PFSK-1 (cell line): ENCODE measurements around the gene DPPA2.

Experiments used
- FOXP2 ChIP-seq: optimal IDR thresholded peaks from 2 replicates; pipeline ENCODE3; 2011; ENCODE audit warnings: borderline replicate concordance, control low read depth, inconsistent platforms; ENCODE audit not compliant: insufficient read depth; ENCODE audit errors: extremely low read length, extremely low read depth
- POLR2AphosphoS5 ChIP-seq: IDR thresholded peaks from 2 replicates; pipeline ENCODE4 v1.6.1; 2012; ENCODE audit warnings: low read depth, mild to moderate bottlenecking, control low read depth, low read length, moderate library complexity
- REST ChIP-seq, 2 experiments: IDR thresholded peaks; 2 replicates each; pipeline versions ENCODE4 v1.6.1 to v1.8.0; 2011 to 2012; ENCODE audit warnings: low read depth in 2 of 2, low read length in 2 of 2, control low read depth in 1 of 2, inconsistent platforms in 1 of 2, mild to moderate bottlenecking in 1 of 2, moderate library complexity in 1 of 2; ENCODE audit not compliant: insufficient read depth in 1 of 2

GRCh38 chr3:109353057-109353456, 36.7 kb upstream of the DPPA2 start:
- TF ChIP-seq REST (IDR thresholded peaks at IDR 0.05; ENCODE audit: insufficient read depth in 1 of 2, low read depth in 2 of 2, low read length in 2 of 2) (no peak), POLR2AphosphoS5 (no peak), FOXP2 (no peak)
